Activated naive CD4-positive, alpha-beta T cell treated with anti-CD3 and anti-CD28 coated beads for 36 hours (primary cell): Measurements from ENCODE around the gene TNS2. TPM values are rescaled to one million over a fixed set of nuclear protein-coding genes. Genes with fewer than 3 reads are reported as not detected.

Source experiments
- CTCF ChIA-PET: fragments of 350-600 bp; sonication (Branson Sonifier 250); formaldehyde crosslinking; loops from one replicate; lab custom pipeline; 2021; ENCODE audit warnings: antibody characterized with exemption; lab: Charles Lee
- DNase-seq: peaks from one replicate; pipeline ENCODE4 v3.0.0-alpha.2; 2020
- H3K27ac Mint-ChIP-seq: one replicate; pipeline ENCODE4 v1.8.0; 2021; ENCODE audit warnings: mild to moderate bottlenecking, mixed read lengths
- H3K27me3 Mint-ChIP-seq: one replicate; pipeline ENCODE4 v1.8.0; 2021; ENCODE audit warnings: low read depth, mixed read lengths
- H3K36me3 Mint-ChIP-seq: one replicate; pipeline ENCODE4 v1.8.0; 2021; ENCODE audit warnings: low read depth, mixed read lengths
- H3K4me1 Mint-ChIP-seq: one replicate; pipeline ENCODE4 v1.8.0; 2021; ENCODE audit warnings: low read depth, mixed read lengths
- H3K4me3 Mint-ChIP-seq: one replicate; pipeline ENCODE4 v1.8.0; 2021; ENCODE audit warnings: mild to moderate bottlenecking, moderate library complexity, mixed read lengths
- H3K9me3 Mint-ChIP-seq: one replicate; pipeline ENCODE4 v1.8.0; 2021; ENCODE audit warnings: mixed read lengths
- intact Hi-C: fragments of 100-400 bp; cut with micrococcal nuclease; formaldehyde crosslinking; loops from one replicate; pipeline ENCODE4 v1.15.1; 2023
- total RNA-seq, 2 experiments: library from RNA; stranded (reverse); gene quantifications; one replicate each; pipeline ENCODE4 v1.2.3, GENCODE V29; 2021

TNS2 gene
- total RNA-seq, 2 experiments from 2014 or later = 0.37 to 0.67 TPM

DNA sequence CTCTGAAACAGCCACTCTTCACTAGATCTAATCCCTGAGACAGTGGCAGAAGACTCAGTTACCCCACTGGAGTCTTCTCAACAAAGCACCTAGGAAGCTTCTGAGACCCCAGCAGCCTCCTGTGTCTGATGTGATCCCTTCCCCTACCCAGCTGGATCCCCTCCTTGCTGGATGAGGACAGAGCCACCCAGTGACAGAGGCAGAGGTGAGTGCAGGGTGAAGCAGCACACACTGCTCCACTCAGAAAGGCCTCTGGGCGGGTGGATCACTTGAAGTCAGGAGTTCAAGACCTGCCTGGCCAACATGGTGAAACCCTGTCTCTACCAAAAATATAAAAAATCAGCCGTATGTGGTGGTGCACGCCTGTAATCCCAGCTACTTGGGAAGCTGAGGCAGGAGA is 26.6 kb downstream of the TNS2 start:
- Mint-ChIP-seq H3K4me3 (no peak overlapping the region), H3K27me3 (no peaks in the 10 kb centered on the region), H3K9me3 (no peaks in the 10 kb centered on the region), H3K36me3 (peaks cover 18% of the 10 kb centered on the region), H3K4me1 (peaks cover 33% of the 10 kb centered on the region), H3K27ac (no peak overlapping the region)
- no peak for DNase-seq
- CTCF ChIA-PET = interaction anchor here (2.0 to 19.4 kb wide), 3 partner anchors 10 to 25 kb away, joined by 7 to 360 read pairs (median 80); partner anchors contain the start of genes IGFBP6 and SOAT2
- intact Hi-C loops = no loop called here

DNA sequence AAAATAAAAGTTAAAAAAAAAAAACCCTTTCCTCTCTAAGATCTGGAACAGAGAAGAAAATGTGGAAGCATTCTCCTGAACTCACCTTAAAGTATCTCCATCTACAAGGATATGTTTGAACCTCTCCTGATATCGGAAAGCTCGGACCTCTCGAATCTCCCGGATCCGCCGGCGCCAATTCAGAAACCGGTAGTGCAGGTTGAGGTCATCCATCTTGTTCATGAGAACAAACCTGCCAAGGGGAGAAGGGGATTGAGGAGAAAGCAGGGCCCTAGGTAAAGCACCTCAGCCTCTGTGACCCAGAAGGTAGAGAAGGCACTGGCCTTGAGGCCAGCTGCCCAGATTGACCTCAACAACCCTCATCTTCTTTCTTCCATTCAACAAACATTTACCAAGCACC is 27.2 kb downstream of the TNS2 start:
- CTCF ChIA-PET = interaction anchor here (2.0 to 19.4 kb wide), 3 partner anchors 11 to 24 kb away, joined by 7 to 360 read pairs (median 80); partner anchors contain the start of genes IGFBP6 and SOAT2
- Mint-ChIP-seq H3K4me1 (peaks cover 33% of the 10 kb centered on the region), H3K4me3 (no peak overlapping the region), H3K36me3 (peaks cover 16% of the 10 kb centered on the region), H3K27me3 (no peaks in the 10 kb centered on the region), H3K9me3 (no peaks in the 10 kb centered on the region), H3K27ac (no peak overlapping the region)
- intact Hi-C loops = no loop called here
- DNase-seq = no peak

DNA sequence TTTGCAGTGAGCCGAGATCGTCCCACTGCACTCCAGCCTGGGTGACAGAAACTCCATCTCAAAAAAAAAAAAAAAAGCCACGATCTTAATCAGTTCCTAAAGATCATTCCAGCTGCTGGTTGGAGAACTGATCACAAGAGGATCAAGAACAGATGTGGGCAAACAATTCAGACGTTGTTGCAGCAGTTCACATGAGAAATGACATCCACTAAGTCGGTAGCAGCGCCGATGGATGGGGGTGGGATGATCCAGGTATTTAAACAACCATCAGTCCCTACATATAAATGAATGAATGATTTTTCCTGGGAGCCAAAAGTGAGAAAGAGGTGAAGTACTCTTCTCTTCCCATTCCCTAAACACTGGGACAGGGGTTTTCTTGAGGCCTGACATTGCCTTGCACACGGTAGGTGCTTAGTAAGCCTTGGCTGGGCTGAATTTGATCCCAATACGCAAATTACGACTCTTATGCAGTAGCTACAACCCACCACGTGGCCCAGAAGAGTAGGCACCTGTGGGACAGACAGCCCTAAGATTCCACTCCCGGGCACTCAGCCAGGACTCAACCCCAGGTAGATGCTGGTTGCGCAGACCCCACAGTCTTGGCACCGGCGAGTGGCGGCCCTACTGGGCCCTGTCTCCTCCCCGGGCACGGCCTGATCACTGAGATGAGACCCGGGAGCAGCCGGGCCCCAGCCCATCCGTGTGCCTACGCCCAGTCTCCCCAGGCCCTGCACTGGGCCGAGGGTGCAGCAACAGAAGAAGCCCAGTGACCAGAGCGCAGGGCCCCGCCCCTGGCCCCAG is 28.8 kb downstream of the TNS2 start:
- Mint-ChIP-seq H3K4me3 (peak overlapping the region; percentile 88), H3K27me3 (no peaks in the 10 kb centered on the region), H3K27ac (peak overlapping the region; percentile 85), H3K9me3 (no peaks in the 10 kb centered on the region), H3K36me3 (peaks cover 11% of the 10 kb centered on the region), H3K4me1 (peaks cover 37% of the 10 kb centered on the region)
- intact Hi-C loops = loop anchor here (1.0 to 2.0 kb wide), 7 partner anchors 21 to 648 kb away; partner anchors contain the start of genes CALCOCO1, CSAD, EIF4B and PFDN5
- CTCF ChIA-PET = interaction anchor here (1.1 to 19.4 kb wide), 4 partner anchors 12 to 266 kb away, joined by 3 to 360 read pairs (median 42); partner anchors contain the start of genes IGFBP6 and SOAT2
- peak; percentile 52 for DNase-seq

DNA sequence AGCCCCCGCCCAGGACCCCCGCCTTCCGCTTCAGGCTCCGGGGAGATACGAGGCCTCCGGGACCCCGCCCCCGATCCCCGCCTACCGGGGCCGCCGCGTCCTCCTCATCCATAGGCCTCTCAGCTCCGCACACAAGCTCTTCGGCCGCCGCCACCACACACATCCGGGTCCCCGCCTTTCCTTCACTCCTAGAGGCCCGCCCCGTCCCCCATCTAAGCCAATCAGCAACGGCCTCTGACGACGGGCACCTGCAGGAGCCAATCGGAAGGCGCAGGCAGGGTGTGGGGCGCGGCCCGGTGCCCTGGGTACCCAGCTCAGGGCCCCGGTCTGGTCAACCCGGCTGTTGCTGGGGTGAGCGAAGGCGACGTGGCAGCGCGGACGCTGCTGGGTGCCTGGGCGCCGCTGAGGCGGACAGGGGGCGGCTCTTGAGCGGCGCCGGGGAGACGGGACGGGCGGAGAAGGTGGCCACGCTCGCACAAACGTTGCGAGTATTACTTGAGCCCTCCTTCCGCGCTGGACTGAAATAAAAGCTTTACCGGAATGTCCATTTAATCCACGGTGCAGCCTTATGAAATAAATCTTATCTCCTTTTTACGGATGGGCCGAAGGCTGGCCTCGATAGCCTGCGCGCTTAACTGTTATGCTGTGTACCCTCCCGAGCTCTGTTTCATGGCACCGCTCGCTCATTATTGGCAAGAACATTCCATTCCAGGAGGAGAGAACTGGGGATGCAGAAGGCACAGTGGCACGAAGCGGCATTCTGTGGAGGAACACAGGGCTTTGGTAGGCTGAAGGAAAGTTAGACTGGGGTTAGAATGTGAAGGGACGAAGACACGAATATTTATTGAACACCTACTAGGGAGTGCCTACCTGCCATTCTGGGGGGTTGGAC is 29.6 kb downstream of the TNS2 start, which contains the start of gene SPRYD3:
Gene SPRYD3 (minus strand): TSS at position 165 of the 892 bp plus-strand sequence. CDS start 57 bp downstream, at position 108.
- H3K27ac Mint-ChIP-seq = peak within 1 kb of the TSS; percentile 85
- H3K36me3 Mint-ChIP-seq = peaks cover 4% of the 10 kb centered on the region
- H3K4me1 Mint-ChIP-seq = peaks cover 31% of the 10 kb centered on the region
- H3K9me3 Mint-ChIP-seq = no peaks in the 10 kb centered on the region
- peak within 1 kb of the TSS; percentile 88 for H3K4me3 Mint-ChIP-seq
- CTCF ChIA-PET = interaction anchor here (0.8 to 19.4 kb wide), 6 partner anchors 13 to 266 kb away, joined by 3 to 360 read pairs (median 3); partner anchors contain the start of genes IGFBP6 and SOAT2
- peak; percentile 98 for DNase-seq
- no peaks in the 10 kb centered on the region for H3K27me3 Mint-ChIP-seq
- intact Hi-C loops = loop anchor here (1.0 to 2.0 kb wide), 7 partner anchors 20 to 647 kb away; partner anchors contain the start of genes CALCOCO1, CSAD, EIF4B and PFDN5

DNA sequence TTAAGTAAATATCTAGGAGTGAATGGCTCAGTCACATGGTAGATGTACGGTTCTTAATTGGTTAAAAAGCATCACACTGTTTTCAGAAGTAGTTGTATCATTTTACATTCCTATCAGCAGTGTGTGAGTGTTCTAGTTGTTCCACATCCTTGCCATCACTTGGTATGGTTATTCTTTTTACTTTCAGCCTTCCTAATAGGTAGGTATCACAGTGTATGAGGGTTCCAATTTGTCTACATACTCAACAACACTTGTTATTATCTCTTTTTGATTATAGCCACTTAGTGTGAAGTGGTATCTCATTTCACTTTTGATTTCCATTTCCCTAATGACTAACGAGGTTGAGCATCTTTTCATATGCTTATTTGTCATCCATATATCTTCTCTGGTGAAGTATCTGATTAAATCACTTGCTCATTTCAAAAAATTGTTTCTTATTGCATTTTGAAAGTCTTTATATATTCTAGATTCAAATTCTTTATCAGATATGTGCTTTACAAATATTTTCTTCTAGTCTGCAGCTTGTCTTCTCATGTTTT is 32.8 kb downstream of the TNS2 start:
- Mint-ChIP-seq H3K4me3 (no peak overlapping the region), H3K27ac (peak overlapping the region; percentile 47), H3K36me3 (no peaks in the 10 kb centered on the region), H3K27me3 (no peaks in the 10 kb centered on the region), H3K4me1 (peaks cover 23% of the 10 kb centered on the region), H3K9me3 (no peaks in the 10 kb centered on the region)
- DNase-seq = no peak
- intact Hi-C loops = no loop called here
- CTCF ChIA-PET = interaction anchor here (0.6 to 8.2 kb wide), 3 partner anchors 16 to 340 kb away, joined by 3 to 80 read pairs (median 20); no protein-coding TSS in a partner anchor

DNA sequence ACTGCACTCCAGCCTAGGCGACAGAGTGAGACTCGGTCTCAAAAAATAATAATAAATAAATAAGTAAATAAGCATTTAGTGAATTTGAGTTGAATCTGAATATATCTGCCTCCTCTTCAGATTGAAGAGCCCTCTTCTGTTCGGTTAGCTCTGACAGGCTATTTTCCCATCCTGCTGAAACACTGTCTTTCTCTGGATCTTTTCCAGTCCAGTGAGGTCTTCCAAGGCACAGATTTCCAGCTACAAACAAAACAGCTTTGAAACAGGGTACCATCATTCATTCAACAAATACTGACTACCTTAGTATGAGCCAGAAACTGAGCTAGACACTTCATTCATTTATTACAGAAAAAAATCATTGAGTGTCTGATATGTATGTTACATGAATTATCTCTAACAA is 36.5 kb downstream of the TNS2 start:
- no peak for DNase-seq
- H3K4me3 Mint-ChIP-seq = no peak overlapping the region
- CTCF ChIA-PET = interaction anchor here (0.6 to 3.0 kb wide), 4 partner anchors 13 to 69 kb away, joined by 3 to 19 read pairs (median 4); no protein-coding TSS in a partner anchor
- H3K27ac Mint-ChIP-seq = no peak overlapping the region
- no peaks in the 10 kb centered on the region for H3K27me3 Mint-ChIP-seq
- H3K9me3 Mint-ChIP-seq = no peaks in the 10 kb centered on the region
- H3K36me3 Mint-ChIP-seq = no peaks in the 10 kb centered on the region
- intact Hi-C loops = no loop called here
- peaks cover 7% of the 10 kb centered on the region for H3K4me1 Mint-ChIP-seq

DNA sequence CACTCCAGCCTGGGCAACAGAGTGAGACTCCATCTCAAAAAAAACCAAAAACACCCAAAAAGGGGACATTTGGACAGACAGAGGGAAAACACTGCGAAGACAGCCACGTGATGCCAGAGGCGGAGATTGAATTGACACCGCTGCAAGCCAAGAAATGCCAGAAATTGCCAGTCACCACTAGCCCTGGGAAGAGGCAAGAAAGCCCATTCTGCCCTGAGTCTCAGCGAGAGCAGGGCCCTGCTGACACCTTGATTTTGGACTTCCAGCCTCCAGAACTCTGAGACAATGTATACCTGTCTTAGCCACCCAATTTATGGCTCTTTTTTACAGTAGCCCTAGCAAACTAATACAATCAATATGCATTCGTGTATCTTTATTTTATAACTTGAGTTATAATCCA is 40.2 kb downstream of the TNS2 start:
- intact Hi-C loops = no loop called here
- Mint-ChIP-seq H3K9me3 (no peaks in the 10 kb centered on the region), H3K27me3 (no peaks in the 10 kb centered on the region), H3K27ac (no peak overlapping the region), H3K36me3 (no peaks in the 10 kb centered on the region), H3K4me3 (no peak overlapping the region), H3K4me1 (no peaks in the 10 kb centered on the region)
- DNase-seq = no peak
- CTCF ChIA-PET = interaction anchor here (1.0 to 1.7 kb wide), 2 partner anchors 12 to 24 kb away, joined by 4 to 6 read pairs; no protein-coding TSS in a partner anchor

DNA sequence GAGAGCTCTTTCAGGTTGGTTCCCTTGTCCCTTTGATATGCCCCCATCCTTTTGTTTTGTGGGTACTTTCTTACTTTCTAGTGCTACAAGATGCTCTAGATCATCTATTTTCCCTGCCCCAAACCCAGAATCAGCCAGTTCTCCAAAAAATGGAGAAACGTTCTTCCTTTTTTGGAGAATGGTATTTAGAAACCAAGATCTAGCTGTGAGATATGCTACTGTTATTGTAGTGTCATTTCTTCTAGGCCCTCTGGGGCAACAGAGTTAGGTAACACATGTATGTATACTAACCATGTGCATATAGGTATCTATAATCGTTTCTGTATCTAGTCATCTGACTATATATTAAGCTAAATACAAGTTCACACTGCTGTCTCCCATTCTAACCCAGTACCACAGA is 40.7 kb downstream of the TNS2 start:
- intact Hi-C loops = no loop called here
- CTCF ChIA-PET = interaction anchor here (1.0 to 1.7 kb wide), 2 partner anchors 12 to 25 kb away, joined by 4 to 6 read pairs; no protein-coding TSS in a partner anchor
- DNase-seq = no peak
- Mint-ChIP-seq H3K27me3 (no peaks in the 10 kb centered on the region), H3K27ac (no peak overlapping the region), H3K9me3 (no peaks in the 10 kb centered on the region), H3K36me3 (no peaks in the 10 kb centered on the region), H3K4me3 (no peak overlapping the region), H3K4me1 (no peaks in the 10 kb centered on the region)

DNA sequence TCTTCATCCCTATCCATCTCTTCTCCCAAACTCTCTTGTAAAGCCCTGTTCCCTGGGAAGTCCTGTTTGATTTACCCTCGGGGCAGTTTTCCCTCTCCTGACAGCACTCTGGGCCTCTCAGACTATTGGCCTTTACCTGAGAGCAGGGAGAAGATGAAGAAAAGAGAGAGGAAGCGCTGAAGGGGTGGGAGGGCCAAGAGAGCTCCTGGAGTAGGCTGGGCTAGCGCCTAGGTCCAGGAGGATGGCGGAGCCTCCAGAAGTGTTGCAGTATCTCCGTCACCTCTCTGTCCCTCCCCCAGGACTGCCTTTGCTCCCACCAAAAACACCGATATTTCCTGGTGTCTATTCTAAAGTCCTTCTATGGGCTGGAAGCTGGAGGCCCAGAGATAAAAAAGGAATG is 41.9 kb downstream of the TNS2 start:
- Mint-ChIP-seq H3K9me3 (no peaks in the 10 kb centered on the region), H3K27me3 (peaks cover under 1% of the 10 kb centered on the region), H3K4me3 (no peak overlapping the region), H3K36me3 (no peaks in the 10 kb centered on the region), H3K27ac (no peak overlapping the region), H3K4me1 (peaks cover under 1% of the 10 kb centered on the region)
- CTCF ChIA-PET = interaction anchor here (4.6 kb wide), 1 partner anchor 25 kb away, joined by 22 read pairs; no protein-coding TSS in a partner anchor
- no peak for DNase-seq
- intact Hi-C loops = no loop called here

DNA sequence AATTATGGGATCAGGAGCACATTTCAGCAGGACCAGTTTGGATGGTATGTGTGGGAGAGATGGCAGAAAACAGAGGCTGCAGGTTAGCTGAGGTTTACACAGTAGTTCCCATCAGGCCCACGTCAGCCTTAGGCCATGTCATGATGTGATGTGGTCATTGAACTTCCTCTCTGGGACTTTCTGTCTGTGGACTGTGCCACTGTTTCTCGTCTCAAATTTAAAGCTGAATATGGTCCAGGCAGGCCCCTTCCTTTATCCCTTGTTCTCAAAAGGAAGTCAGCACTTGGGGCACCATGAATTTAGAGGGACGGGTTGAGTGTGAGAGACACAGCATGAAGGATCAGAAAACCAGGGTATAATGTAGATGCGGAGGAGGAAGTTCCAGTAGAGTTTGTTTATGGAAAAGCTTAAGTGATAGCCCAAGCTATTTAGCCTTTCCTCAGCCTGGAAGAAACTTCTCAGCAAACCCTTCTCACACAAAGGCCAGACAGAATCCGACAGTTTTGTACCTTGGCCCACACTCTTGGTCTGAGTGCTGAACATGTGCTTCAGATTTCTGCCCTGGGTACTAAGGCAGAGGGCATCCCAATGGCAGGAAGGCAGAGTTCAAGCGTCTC is 44.0 kb downstream of the TNS2 start:
- Mint-ChIP-seq H3K4me1 (peaks cover 16% of the 10 kb centered on the region), H3K36me3 (no peaks in the 10 kb centered on the region), H3K27me3 (peaks cover 6% of the 10 kb centered on the region), H3K9me3 (no peaks in the 10 kb centered on the region), H3K4me3 (no peak overlapping the region), H3K27ac (no peak overlapping the region)
- DNase-seq = no peak
- intact Hi-C loops = no loop called here
- CTCF ChIA-PET = interaction anchor here (1.4 to 4.6 kb wide), 2 partner anchors 27 to 29 kb away, joined by 3 to 22 read pairs; no protein-coding TSS in a partner anchor

DNA sequence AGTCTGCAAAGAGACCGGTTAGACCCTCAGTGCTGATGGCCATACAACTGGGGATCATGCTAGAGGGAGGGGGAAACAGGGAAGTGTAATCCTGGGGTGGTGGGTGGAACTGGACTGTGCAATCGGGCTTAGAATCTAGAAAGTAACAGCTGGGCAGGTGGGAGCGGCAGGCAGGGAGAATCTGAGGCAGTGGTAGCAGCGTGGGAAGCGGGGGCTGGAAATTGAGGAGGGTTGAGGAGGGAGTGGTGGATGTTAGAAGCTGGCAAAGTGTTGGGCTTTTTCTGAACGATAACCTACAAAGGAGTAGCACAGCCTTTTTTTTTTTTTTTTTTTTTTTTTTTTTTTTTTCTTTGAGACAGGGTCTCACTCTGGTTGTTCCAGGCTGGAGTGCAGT is 44.5 kb downstream of the TNS2 start:
- CTCF ChIA-PET = interaction anchor here (1.0 to 4.6 kb wide), 3 partner anchors 10 to 30 kb away, joined by 3 to 22 read pairs (median 4); no protein-coding TSS in a partner anchor
- peaks cover 6% of the 10 kb centered on the region for H3K27me3 Mint-ChIP-seq
- H3K4me1 Mint-ChIP-seq = peaks cover 21% of the 10 kb centered on the region
- H3K4me3 Mint-ChIP-seq = no peak overlapping the region
- no peak overlapping the region for H3K27ac Mint-ChIP-seq
- H3K36me3 Mint-ChIP-seq = no peaks in the 10 kb centered on the region
- intact Hi-C loops = no loop called here
- no peaks in the 10 kb centered on the region for H3K9me3 Mint-ChIP-seq
- DNase-seq = no peak
